Measurements from ENCODE around the gene MARCKSL1.

DNA sequence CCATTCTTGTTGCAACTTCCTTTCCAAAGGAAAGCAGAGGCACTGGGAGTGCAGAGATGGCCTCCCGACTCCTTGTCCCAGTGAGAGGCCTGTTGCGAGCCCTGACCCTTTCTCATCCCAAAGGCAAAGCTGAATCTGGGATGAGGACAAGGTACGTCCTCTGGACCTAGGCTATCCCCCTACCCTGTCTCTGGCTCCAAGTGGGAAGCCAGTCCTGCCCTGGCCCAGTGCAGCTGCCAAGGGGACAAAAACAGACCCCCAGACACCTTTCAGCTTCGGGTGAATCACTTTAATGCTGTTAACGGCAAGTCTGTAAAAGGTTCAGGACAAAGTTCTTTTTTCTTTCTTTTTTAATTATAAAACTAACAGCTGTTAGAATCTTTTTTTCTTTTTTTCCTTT, 28.8 kb upstream of the MARCKSL1 start:
- TF ChIP-seq POLR2A (IDR thresholded peaks at IDR 0.05) = no peak
- no peak for TF ChIP-seq CTCF (IDR thresholded peaks at IDR 0.05)

All from lower leg skin (tissue), 3 donors.